GM18502 (cell line): ENCODE data around the gene ABCA5.
A peak's percentile ranks its signal among the peaks of the same experiment; 100 is the strongest.

Experiments used
- ATAC-seq: cut with Tn5 transposase; IDR thresholded peaks from one replicate; pipeline ENCODE4 v1.9.1; 2021; ENCODE audit warnings: mild to moderate bottlenecking; ENCODE audit not compliant: unreplicated experiment, poor library complexity

The ABCA5 gene, protein sequence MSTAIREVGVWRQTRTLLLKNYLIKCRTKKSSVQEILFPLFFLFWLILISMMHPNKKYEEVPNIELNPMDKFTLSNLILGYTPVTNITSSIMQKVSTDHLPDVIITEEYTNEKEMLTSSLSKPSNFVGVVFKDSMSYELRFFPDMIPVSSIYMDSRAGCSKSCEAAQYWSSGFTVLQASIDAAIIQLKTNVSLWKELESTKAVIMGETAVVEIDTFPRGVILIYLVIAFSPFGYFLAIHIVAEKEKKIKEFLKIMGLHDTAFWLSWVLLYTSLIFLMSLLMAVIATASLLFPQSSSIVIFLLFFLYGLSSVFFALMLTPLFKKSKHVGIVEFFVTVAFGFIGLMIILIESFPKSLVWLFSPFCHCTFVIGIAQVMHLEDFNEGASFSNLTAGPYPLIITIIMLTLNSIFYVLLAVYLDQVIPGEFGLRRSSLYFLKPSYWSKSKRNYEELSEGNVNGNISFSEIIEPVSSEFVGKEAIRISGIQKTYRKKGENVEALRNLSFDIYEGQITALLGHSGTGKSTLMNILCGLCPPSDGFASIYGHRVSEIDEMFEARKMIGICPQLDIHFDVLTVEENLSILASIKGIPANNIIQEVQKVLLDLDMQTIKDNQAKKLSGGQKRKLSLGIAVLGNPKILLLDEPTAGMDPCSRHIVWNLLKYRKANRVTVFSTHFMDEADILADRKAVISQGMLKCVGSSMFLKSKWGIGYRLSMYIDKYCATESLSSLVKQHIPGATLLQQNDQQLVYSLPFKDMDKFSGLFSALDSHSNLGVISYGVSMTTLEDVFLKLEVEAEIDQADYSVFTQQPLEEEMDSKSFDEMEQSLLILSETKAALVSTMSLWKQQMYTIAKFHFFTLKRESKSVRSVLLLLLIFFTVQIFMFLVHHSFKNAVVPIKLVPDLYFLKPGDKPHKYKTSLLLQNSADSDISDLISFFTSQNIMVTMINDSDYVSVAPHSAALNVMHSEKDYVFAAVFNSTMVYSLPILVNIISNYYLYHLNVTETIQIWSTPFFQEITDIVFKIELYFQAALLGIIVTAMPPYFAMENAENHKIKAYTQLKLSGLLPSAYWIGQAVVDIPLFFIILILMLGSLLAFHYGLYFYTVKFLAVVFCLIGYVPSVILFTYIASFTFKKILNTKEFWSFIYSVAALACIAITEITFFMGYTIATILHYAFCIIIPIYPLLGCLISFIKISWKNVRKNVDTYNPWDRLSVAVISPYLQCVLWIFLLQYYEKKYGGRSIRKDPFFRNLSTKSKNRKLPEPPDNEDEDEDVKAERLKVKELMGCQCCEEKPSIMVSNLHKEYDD (N-terminal part only)

GRCh38 chr17:69327060-69327831, at the start of gene ABCA5:
Gene ABCA5 (minus strand): TSS chr17:69327133. CDS start chr17:69314415, 12,718 bp downstream.
- ATAC-seq: peak; percentile 96

DNA sequence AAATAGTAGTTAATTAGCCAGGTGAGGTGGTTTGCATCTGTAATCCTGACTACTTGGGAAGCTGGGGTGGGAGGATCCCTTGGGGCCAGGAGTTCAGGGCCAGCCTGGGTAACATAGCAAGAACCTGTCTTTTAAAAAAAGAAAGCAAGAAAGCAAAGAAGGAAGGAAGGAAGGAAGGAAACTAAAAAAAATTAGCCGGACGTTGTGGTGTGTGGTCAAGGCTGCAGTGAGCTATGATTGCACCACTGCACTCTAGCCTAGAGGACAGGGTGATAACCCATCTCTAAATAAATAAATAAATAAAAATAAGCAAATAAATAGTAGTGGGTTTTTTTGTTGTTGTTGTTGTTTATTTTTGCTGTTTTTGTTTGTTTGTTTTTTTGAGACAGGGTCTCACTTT, 48.3 kb upstream of the ABCA5 start:
- no peak for ATAC-seq

GRCh38 chr17:69373069-69373468, 46.1 kb upstream of the ABCA5 start:
- ATAC-seq: no peak

- ATAC-seq: no peak
Measured at GRCh38 chr17:69367298-69367697, 40.4 kb upstream of the ABCA5 start.

DNA sequence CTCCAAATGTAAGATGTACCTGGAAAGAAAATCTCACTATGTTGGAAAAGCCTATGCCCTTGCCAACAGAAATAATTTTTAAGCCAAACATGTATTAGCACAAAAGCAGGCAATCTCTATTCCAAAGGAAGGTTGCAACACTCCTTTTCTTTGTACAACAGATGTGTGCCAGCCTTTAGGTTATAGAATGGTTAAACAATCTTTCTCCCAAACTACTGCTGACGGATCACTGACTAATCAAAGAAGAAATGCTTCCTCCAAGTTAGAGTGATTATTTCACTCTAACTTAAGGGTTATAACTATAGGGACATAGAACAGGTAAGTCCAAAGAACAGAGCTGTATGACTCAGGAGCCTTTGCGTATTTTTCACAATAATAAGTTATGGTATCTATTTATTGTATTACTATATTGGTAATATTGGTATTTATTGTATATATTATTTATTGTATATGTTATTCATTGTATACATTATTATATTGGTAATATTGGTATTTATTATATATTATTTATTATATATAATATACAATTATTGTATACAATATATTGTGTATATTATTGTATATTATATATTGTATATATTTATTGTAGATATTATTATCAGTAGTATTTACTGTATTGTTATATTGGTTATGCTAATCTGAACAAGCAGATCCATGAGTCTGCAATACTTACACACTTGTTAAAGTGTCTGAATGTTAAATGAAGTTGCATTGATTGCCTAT, 36.7 kb upstream of the ABCA5 start:
- ATAC-seq: no peak

GRCh38 chr17:69361156-69361555, 34.2 kb upstream of the ABCA5 start:
- ATAC-seq: no peak

DNA sequence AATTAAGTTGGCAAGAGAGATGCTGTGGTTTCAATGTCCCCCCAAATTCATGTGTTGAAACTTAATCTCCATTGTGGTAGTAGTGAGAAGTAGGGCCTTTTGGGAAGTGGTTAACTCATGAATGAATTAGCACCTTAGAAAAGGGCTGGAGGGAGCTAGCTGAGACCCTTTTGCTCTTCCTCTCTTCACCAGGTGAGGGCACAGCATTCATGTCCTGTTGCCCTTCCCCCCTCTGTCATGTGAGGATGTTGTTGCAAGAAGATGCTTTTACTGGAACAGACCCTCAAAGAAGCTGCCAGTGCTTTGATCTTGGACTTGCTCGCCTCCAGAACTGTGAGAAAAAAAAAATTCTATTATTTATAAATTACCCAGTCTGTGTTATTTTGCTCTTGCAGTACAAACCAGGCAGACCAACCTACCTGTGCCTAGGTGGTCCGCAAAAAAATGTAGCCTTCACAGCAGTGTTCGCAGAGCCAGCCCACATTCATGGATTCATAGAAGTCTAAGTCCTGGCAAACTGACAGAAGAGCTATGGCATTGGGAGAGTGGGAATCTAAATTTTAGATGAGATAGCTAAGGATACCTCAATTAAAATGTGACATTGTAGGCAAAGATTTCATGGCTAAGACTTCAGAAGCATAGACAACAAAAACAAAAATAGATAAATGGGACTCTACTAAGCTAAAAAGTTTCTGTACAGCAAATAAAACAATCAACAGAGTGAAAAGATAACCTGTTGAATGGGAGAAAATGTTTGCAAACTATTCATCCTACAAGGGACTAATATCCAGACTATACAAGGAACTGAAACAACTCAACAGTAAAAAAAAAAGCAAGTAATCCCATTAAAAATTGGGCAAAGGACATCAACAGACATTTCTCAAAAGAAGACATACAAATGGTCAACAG, 32.0 kb upstream of the ABCA5 start:
- ATAC-seq: no peak

DNA sequence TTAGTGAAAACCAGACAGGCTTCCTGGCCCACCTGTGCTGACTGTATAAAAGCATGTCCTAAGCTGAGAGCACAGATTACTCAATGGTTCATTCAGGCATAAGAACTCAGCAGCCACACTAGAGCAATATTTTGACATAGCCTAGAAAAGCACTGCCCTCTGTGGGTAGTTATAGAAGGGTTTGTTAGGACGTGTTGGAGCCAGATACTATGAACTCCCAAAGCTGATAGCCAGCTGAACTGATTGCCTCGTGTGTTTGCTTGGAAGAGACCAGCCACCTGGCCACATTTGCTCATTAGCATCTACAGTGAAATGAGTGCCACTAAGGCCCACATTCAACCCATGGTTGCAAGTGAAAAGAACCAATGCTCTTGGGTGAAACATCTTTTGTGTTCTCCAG, 30.8 kb upstream of the ABCA5 start:
- ATAC-seq: no peak

DNA sequence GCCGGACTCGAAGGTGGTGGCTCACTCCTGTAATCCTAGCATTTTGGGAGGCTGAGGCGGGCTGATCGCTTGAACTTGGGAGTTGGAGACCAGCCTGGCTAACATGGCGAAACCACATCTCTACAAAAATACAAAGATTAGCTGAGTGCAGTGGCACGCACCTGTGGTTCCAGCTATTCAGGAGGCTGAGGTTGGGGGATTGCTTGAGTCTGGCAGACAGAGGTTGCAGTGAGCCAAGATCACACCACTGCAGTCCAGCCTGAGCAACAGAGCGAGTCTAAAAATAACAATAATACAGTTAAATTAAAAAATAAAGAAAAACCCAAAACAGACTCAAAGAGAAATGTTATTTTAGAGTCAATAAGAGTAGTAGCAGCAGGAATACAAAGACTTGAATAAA, 29.7 kb upstream of the ABCA5 start:
- no peak for ATAC-seq

DNA sequence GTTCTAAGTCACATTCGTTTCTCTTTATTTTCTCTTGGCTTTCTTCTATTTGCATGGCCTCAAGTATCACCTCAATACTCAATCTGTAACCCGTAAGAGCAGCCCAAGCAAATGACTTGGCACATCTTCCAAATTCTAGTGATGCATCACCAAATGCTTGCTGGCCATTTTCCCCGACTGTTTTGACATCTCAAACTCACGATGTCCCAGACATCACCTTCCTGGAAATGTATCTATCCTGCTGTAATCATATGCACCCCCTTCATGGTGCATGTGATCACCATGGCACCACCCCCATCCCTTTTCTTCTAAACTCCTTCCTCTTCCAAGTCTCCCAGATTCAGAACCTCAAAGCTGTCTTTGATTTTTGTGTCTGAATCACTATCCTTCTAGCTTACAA, 24.0 kb upstream of the ABCA5 start:
- ATAC-seq: no peak

GRCh38 chr17:69348429-69348828, 21.5 kb upstream of the ABCA5 start:
- no peak for ATAC-seq

DNA sequence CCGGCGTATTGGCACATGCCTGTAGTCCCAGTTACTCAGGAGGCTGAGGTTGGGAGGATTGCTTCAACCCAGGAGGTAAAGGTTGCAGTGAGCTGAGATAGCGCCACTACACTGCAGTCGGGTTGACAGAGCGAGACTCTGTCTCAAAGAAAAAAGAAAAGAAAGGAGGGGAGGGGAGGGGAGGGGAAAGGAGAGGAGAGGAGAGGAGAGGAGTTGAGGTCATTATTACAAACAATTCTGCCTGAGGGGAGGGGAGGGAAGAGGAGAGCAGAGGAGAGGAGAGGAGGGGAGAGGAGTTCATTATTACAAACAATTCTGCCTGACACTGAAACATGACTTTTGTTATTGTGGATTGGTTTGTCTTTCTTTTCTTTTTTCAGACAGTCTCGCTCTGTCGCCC, 19.8 kb upstream of the ABCA5 start:
- ATAC-seq: no peak

DNA sequence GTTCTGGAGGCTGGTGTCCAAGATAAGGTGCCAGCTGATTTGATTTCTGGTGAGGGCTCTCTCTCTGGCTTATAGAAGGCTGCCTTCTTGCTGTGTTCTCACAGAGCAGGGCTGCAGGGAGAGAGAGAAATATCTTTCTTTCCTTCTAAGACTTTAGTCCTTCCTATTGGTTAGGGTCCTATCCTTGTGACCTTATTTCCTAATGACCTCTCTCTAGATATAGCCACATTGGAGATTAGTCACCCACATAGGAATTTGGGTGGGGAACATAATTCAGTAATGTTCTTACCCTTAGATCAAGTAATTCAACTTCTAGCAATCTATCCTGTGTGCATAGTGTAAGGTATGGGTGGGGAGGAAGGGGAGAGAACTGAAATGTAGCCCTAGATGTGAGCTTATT, 18.0 kb upstream of the ABCA5 start:
- ATAC-seq: no peak

DNA sequence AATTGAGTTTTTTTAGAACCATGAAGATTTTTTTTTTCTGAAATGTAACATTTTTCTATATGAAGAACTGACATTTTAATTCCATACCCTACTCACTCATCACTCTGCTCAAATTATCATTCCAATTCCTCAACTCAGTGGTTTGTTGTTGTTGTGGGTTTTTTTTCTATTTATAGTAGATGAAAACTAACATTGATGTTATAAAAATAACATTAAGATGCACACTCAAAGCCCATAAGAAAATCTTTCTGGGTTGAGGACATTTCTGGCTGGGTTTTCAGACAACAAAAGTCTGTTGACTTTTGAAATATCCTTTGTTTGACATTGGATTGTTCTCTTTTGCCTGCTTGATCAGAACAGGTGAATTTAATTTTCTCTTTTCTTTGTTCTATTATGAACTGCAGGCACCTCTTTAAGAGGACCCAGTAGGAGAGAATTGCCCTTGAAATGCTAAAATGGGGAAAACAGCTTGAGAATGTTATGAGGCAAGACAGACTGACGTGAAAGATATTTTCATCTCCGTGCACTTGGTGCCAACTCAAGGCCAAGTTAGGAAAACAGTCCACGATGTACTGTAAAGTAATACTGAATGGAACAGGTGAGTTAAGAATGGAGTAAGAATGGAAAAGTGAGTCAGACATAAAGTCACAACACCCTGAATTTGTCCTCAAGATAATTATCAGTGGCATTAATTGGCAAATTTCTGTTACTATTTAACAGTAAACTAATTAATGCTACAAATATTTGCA, 16.1 kb upstream of the ABCA5 start:
- ATAC-seq: no peak

DNA sequence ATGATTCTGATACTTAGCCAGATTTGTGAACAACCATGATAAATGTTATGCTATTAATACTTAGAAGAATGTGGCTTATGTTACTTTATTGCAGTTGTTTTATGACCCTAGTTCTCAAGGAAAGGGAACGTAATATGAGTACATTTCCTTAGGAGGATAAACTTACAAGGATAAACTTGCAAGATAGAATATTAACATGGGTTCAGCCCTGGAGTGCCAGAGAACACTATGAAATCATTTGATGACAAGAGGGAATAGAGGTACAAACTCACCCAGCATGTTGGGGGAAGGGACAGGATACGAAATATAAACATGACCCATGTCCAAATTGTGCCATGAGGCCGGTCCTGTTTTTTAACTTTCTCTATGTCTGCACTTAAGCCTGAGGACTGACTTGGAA, 13.0 kb upstream of the ABCA5 start:
- ATAC-seq: no peak

DNA sequence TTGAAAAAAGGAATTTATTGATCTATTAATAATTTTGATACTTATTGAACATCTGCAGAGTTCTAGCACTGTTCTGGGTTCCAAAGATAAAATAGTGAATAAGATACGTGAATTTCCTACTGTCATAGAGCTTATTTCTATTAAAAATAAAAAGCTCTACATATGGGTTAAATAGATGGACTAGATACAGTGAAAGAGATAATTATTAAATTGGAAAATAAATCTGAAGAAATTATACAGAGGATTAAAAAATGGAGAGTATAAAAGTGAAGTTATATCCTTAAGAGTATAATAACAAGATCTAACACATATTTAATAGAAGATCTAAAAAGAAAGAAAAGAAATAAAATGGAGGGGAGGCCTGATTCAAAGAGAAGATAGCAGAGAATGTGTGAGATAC, 10.1 kb upstream of the ABCA5 start:
- no peak for ATAC-seq

DNA sequence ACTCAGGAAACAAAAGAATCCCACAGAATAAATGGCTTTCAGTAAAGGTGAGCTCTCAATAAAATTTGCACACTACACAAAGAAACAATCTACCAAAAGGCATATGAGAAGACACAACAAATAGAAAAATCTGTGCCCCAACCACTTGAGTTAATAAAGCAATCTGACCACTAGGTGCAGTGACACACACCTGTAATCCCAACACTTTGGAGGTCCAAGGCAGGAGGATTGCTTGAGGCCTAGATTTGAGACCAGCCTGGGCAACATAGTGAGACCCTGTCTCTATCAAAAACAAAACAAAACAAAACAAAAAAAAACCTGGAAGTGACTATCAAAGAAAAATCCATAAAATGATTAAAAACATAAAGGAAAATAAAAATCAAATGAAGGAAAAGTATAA, 9.6 kb upstream of the ABCA5 start:
- no peak for ATAC-seq

DNA sequence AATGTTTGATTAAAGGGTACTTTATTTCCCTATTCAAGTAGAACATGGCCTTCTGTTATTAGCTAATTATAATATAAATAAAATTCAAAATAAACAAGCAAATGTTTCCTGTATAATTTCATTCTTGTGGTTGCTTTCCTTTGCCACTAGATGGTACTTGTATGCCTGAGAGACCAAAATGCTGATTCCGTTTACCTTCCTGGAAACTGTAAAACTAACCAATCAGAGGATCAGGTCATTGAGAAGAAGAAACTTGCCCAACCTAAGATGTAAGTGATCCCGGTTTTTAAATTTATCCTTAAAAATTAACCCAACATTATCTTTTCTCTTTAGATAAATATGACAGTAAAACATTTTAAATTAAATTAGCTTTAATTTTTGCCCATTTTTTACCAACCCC, 8.1 kb upstream of the ABCA5 start:
- ATAC-seq: no peak
